Endometrium (tissue), 2 donors: ENCODE data around the gene COBL.

Source experiments
- FAIRE-seq: peaks from 2 replicates; lab custom pipeline; 2012; peaks lifted over from hg19 to GRCh38; lab: Jason Lieb, UNC
- donor health status: control.
- donor health status: control.

Gene COBL

GRCh38 chr7:51114501-51114900 is 202.1 kb downstream of the COBL start:
- FAIRE-seq: no peak

GRCh38 chr7:51113962-51114361 is 202.6 kb downstream of the COBL start:
- no peak for FAIRE-seq

- no peak for FAIRE-seq
These were observed 203.0 kb downstream of the COBL start for GRCh38 chr7:51113560-51113959.

- FAIRE-seq: no peak
These were observed 205.2 kb downstream of the COBL start for GRCh38 chr7:51111241-51111940.

GRCh38 chr7:51108134-51108533 is 208.5 kb downstream of the COBL start:
- FAIRE-seq: no peak

- FAIRE-seq: no peak
These were observed 212.3 kb downstream of the COBL start for GRCh38 chr7:51104278-51104677.

GRCh38 chr7:51103718-51104117 is 212.9 kb downstream of the COBL start:
- FAIRE-seq: no peak

- FAIRE-seq: no peak
These were observed 213.8 kb downstream of the COBL start for GRCh38 chr7:51102828-51103227.

GRCh38 chr7:51101111-51101757 is 215.4 kb downstream of the COBL start:
- no peak for FAIRE-seq

- FAIRE-seq: no peak
These were observed 226.2 kb downstream of the COBL start for GRCh38 chr7:51090411-51090810.

- FAIRE-seq: no peak
These were observed 231.4 kb downstream of the COBL start for GRCh38 chr7:51085034-51085692.

- FAIRE-seq: no peak
These were observed 232.5 kb downstream of the COBL start for GRCh38 chr7:51084121-51084520.

GRCh38 chr7:51082940-51083533 is 233.6 kb downstream of the COBL start:
- no peak for FAIRE-seq

- FAIRE-seq: no peak
These were observed 234.3 kb downstream of the COBL start for GRCh38 chr7:51082096-51082840.

GRCh38 chr7:51081270-51081890 is 235.2 kb downstream of the COBL start:
- FAIRE-seq: no peak

- FAIRE-seq: no peak
These were observed 235.9 kb downstream of the COBL start for GRCh38 chr7:51080622-51081269.

- FAIRE-seq: no peak
These were observed 236.4 kb downstream of the COBL start for GRCh38 chr7:51080216-51080615.

- FAIRE-seq: no peak
These were observed 237.1 kb downstream of the COBL start for GRCh38 chr7:51079494-51079893.

GRCh38 chr7:51078653-51079052 is 238.0 kb downstream of the COBL start:
- FAIRE-seq: no peak

- FAIRE-seq: no peak
These were observed 238.6 kb downstream of the COBL start for GRCh38 chr7:51077987-51078370.

GRCh38 chr7:51077316-51077986 is 239.2 kb downstream of the COBL start:
- no peak for FAIRE-seq
